NCI-H446 treated with DMSO at 0.1 percent for 48 hours (cell line): ENCODE results near the gene CRYBB1.

Experiments used
- DNase-seq: peaks from one replicate; lab custom pipeline; 2025; lab: John Stamatoyannopoulos, UW

CRYBB1 gene

GRCh38 chr22:26606611-26607010 is 11.2 kb downstream of the CRYBB1 start:
- DNase-seq: no peak

GRCh38 chr22:26604368-26604767 is 13.5 kb downstream of the CRYBB1 start:
- DNase-seq: no peak

GRCh38 chr22:26602127-26602526 is 15.7 kb downstream of the CRYBB1 start:
- DNase-seq: no peak

GRCh38 chr22:26601726-26602125 is 16.1 kb downstream of the CRYBB1 start:
- DNase-seq: no peak

- no peak for DNase-seq
Observed at GRCh38 chr22:26599505-26599904, 18.3 kb downstream of the CRYBB1 start.

GRCh38 chr22:26597480-26597879 is 20.3 kb downstream of the CRYBB1 start:
- no peak for DNase-seq

GRCh38 chr22:26597026-26597425 is 20.8 kb downstream of the CRYBB1 start:
- no peak for DNase-seq

- no peak for DNase-seq
Observed at GRCh38 chr22:26593763-26594162, 24.1 kb downstream of the CRYBB1 start.

- no peak for DNase-seq
Observed at GRCh38 chr22:26592421-26592891, 25.4 kb downstream of the CRYBB1 start.

GRCh38 chr22:26589845-26590736 is 27.7 kb downstream of the CRYBB1 start, which contains the start of gene TPST2:
TPST2 (minus strand) TSS chr22:26590132; CDS start chr22:26541630, 48,502 bp downstream.
- peak; percentile 25 for DNase-seq

GRCh38 chr22:26589367-26589844 is 28.4 kb downstream of the CRYBB1 start:
- no peak for DNase-seq

GRCh38 chr22:26588729-26589366 is 29.0 kb downstream of the CRYBB1 start:
- no peak for DNase-seq

GRCh38 chr22:26587991-26588613 is 29.7 kb downstream of the CRYBB1 start:
- DNase-seq: no peak

- DNase-seq: no peak
Observed at GRCh38 chr22:26586556-26587325, 31.1 kb downstream of the CRYBB1 start.

GRCh38 chr22:26585104-26585790 is 32.6 kb downstream of the CRYBB1 start:
- DNase-seq: peak; percentile 60

- DNase-seq: no peak
Observed at GRCh38 chr22:26584010-26584409, 33.8 kb downstream of the CRYBB1 start.

GRCh38 chr22:26581633-26582168 is 36.1 kb downstream of the CRYBB1 start:
- DNase-seq: no peak

- DNase-seq: no peak
Observed at GRCh38 chr22:26581026-26581425, 36.8 kb downstream of the CRYBB1 start.

GRCh38 chr22:26580240-26580962 is 37.4 kb downstream of the CRYBB1 start:
- DNase-seq: no peak

- DNase-seq: no peak
Observed at GRCh38 chr22:26579331-26579886, 38.4 kb downstream of the CRYBB1 start.
